ENCODE data around the gene MLIP.
"Not testable (repeated sequence)": the region's sequence is repeated elsewhere in the genome, so short reads cannot be mapped to it uniquely, and the experiment has no call there.

Gene MLIP

GRCh38 chr6:54248319-54248718 is 137.1 kb downstream of the MLIP start:
- no peak overlapping the region for H3K4me3 ChIP-seq (ENCODE audit: low read depth, low read length)
- DNase-seq (ENCODE audit: low read depth), result no peak
- TF ChIP-seq CTCF (IDR thresholded peaks at IDR 0.05; ENCODE audit: control insufficient read depth, extremely low read depth, insufficient read depth), result no peak

- no peak for TF ChIP-seq CTCF (IDR thresholded peaks at IDR 0.05; ENCODE audit: control insufficient read depth, extremely low read depth, insufficient read depth)
- no peak for DNase-seq (ENCODE audit: low read depth)
- H3K4me3 ChIP-seq (ENCODE audit: low read depth, low read length), result no peak overlapping the region
These were observed 137.8 kb downstream of the MLIP start for GRCh38 chr6:54248994-54249393.

GRCh38 chr6:54249812-54250211 is 138.6 kb downstream of the MLIP start:
- not testable (repeated sequence) for H3K4me3 ChIP-seq (ENCODE audit: low read depth, low read length); DNase-seq (ENCODE audit: low read depth)

GRCh38 chr6:54252496-54252895 is 141.3 kb downstream of the MLIP start:
- no peak for DNase-seq (ENCODE audit: low read depth)
- TF ChIP-seq CTCF (IDR thresholded peaks at IDR 0.05; ENCODE audit: control insufficient read depth, extremely low read depth, insufficient read depth), result no peak
- no peak overlapping the region for H3K4me3 ChIP-seq (ENCODE audit: low read depth, low read length)

- no peak for TF ChIP-seq CTCF (IDR thresholded peaks at IDR 0.05; ENCODE audit: control insufficient read depth, extremely low read depth, insufficient read depth)
- H3K4me3 ChIP-seq (ENCODE audit: low read depth, low read length), result no peak overlapping the region
- DNase-seq (ENCODE audit: low read depth), result no peak
These were observed 141.7 kb downstream of the MLIP start for GRCh38 chr6:54252916-54253315.

- no peak for TF ChIP-seq CTCF (IDR thresholded peaks at IDR 0.05; ENCODE audit: control insufficient read depth, extremely low read depth, insufficient read depth)
- no peak overlapping the region for H3K4me3 ChIP-seq (ENCODE audit: low read depth, low read length)
- DNase-seq (ENCODE audit: low read depth), result no peak
These were observed 143.6 kb downstream of the MLIP start for GRCh38 chr6:54254886-54255285.

- no peak for DNase-seq (ENCODE audit: low read depth)
- TF ChIP-seq CTCF (IDR thresholded peaks at IDR 0.05; ENCODE audit: control insufficient read depth, extremely low read depth, insufficient read depth), result no peak
These were observed 144.6 kb downstream of the MLIP start for GRCh38 chr6:54255886-54256285.

GRCh38 chr6:54260025-54260424 is 148.8 kb downstream of the MLIP start:
- DNase-seq (ENCODE audit: low read depth), result no peak
- no peak overlapping the region for H3K4me3 ChIP-seq (ENCODE audit: low read depth, low read length)
- no peak for TF ChIP-seq CTCF (IDR thresholded peaks at IDR 0.05; ENCODE audit: control insufficient read depth, extremely low read depth, insufficient read depth)

More at GRCh38 chr6:54255886-54256285, 144.6 kb downstream of the MLIP start:
- no peak overlapping the region for H3K4me3 ChIP-seq (ENCODE audit: low read depth, low read length)

Data from LNCaP clone FGC (cell line).